HepG2 (cell line): ENCODE data around the gene HAP1. TPM values are rescaled to one million over a fixed set of nuclear protein-coding genes. Genes with fewer than 3 reads are reported as not detected.

ENCODE experiments used
- CHCHD3 ChIP-seq: sonication (generic); formaldehyde crosslinking; IDR thresholded peaks from 2 replicates; pipeline ENCODE4 v1.8.0; 2022; ENCODE audit warnings: mild to moderate bottlenecking, missing genetic modification reagents, moderate library complexity
- CSRNP1 ChIP-seq: sonication (generic); formaldehyde crosslinking; IDR thresholded peaks from 2 replicates; pipeline ENCODE4 v1.8.1; 2023; ENCODE audit warnings: mild to moderate bottlenecking, missing genetic modification reagents
- CTCF ChIP-seq: sonication (generic); formaldehyde crosslinking; IDR thresholded peaks from 2 replicates; pipeline ENCODE4 v1.5.0; 2020; ENCODE audit warnings: mild to moderate bottlenecking, missing genetic modification reagents, moderate library complexity
- E2F5 ChIP-seq: sonication (generic); formaldehyde crosslinking; conservative IDR thresholded peaks from 2 replicates; pipeline ENCODE4 v1.4.0; 2020; ENCODE audit warnings: missing genetic modification reagents
- GMEB1 ChIP-seq: sonication (generic); formaldehyde crosslinking; IDR thresholded peaks from 2 replicates; pipeline ENCODE4 v1.5.1; 2020; ENCODE audit warnings: missing genetic modification reagents, mild to moderate bottlenecking, borderline replicate concordance
- MAX ChIP-seq: IDR thresholded peaks from 2 replicates; pipeline ENCODE4 v1.6.1; 2012; ENCODE audit warnings: inconsistent platforms
- MTERF4 ChIP-seq: sonication (generic); formaldehyde crosslinking; IDR thresholded peaks from 2 replicates; pipeline ENCODE4 v1.8.0; 2023; ENCODE audit warnings: mild to moderate bottlenecking, missing genetic modification reagents
- RNF2 ChIP-seq: fragments of 450-650 bp; conservative IDR thresholded peaks from 2 replicates; pipeline ENCODE4 v1.6.1; 2016; ENCODE audit warnings: low read depth
- TEAD3 ChIP-seq: optimal IDR thresholded peaks from 2 replicates; pipeline ENCODE3; 2016; ENCODE audit warnings: borderline replicate concordance
- TEF ChIP-seq: sonication (generic); formaldehyde crosslinking; IDR thresholded peaks from 2 replicates; pipeline ENCODE4 v1.5.0; 2020; ENCODE audit warnings: missing genetic modification reagents
- ZIK1 ChIP-seq: sonication (generic); formaldehyde crosslinking; IDR thresholded peaks from 2 replicates; pipeline ENCODE4 v1.5.0; 2020; ENCODE audit warnings: mild to moderate bottlenecking, low read depth, missing genetic modification reagents, borderline replicate concordance
- ZNF44 ChIP-seq: sonication (generic); formaldehyde crosslinking; IDR thresholded peaks from 2 replicates; pipeline ENCODE4 v1.5.1; 2020; ENCODE audit warnings: mild to moderate bottlenecking, missing genetic modification reagents
- ZNF704 ChIP-seq: sonication (generic); formaldehyde crosslinking; IDR thresholded peaks from 2 replicates; pipeline ENCODE4 v1.8.1; 2023; ENCODE audit warnings: mild to moderate bottlenecking, inconsistent platforms, moderate library complexity, missing genetic modification reagents, borderline replicate concordance
- ZNF713 ChIP-seq: sonication (generic); formaldehyde crosslinking; IDR thresholded peaks from 2 replicates; pipeline ENCODE4 v1.4.0; 2020; ENCODE audit warnings: mild to moderate bottlenecking, missing genetic modification reagents
- ZNF841 ChIP-seq: sonication (generic); formaldehyde crosslinking; IDR thresholded peaks from 2 replicates; pipeline ENCODE4 v1.8.1; 2023; ENCODE audit warnings: missing genetic modification reagents, borderline replicate concordance
- ZSCAN21 ChIP-seq: sonication (generic); formaldehyde crosslinking; IDR thresholded peaks from 2 replicates; pipeline ENCODE4 v1.8.0; 2022; ENCODE audit warnings: mild to moderate bottlenecking, missing genetic modification reagents, moderate library complexity, borderline replicate concordance
- polyA plus RNA-seq, 8 experiments: library from polyadenylated mRNA; depleted of rRNA in 3 of 8; stranded (reverse) in 7 of 8; unstranded in 1 of 8; fragments of >200 nt; fragmentation: Illumina TruSeq in 4 of 8; extraction: Trizol in 4 of 8; gene quantifications; 2 replicates each; pipeline versions ENCODE4 v1.2.1 to v1.2.3, GENCODE V29; 2011 to 2016; ENCODE audit warnings: low read depth in 4 of 8, missing spikeins in 1 of 8, mixed read lengths in 1 of 8; ENCODE audit not compliant: insufficient read depth in 1 of 8
- total RNA-seq, 5 experiments: library from RNA; depleted of rRNA; stranded (reverse); fragments of >200 nt; fragmentation: Illumina TruSeq; extraction: Trizol; gene quantifications; 2 replicates each; pipeline ENCODE4 v1.2.3, GENCODE V29; 2016; ENCODE audit warnings: low read depth in 1 of 5

The HAP1 gene
- total and polyA plus RNA-seq, 2 of the 13 experiments (the other 11 are each of a cell fraction or from before 2014, with no cell fraction given), result 0.07 TPM

GRCh38 chr17:41734139-41734948 is at the start of gene HAP1 (continued):
- TF ChIP-seq TEF (CRISPR knock-in tag) (no peak), ZNF704 (CRISPR knock-in tag) (no peak), MAX (peak; percentile 47; the same call in 1 of the 2 replicates), CHCHD3 (peak; percentile 57; the same call in 1 of the 2 replicates), GMEB1 (peak; percentile 29; the same call in 1 of the 2 replicates), ZSCAN21 (CRISPR knock-in tag) (no peak), RNF2 (peak; percentile 66; the same call in 1 of the 2 replicates), ZIK1 (no peak), E2F5 (CRISPR knock-in tag) (peak; percentile 51; the same call in 1 of the 2 replicates), CSRNP1 (CRISPR knock-in tag) (peak; percentile 23; the same call in 1 of the 2 replicates), ZNF713 (no peak), TEAD3 (CRISPR knock-in tag) (no peak), ZNF44 (CRISPR knock-in tag) (0 out of 2 replicates have a peak, but pooled peaks have one; percentile 58), MTERF4 (CRISPR knock-in tag) (0 out of 2 replicates have a peak, but pooled peaks have one; percentile 73), ZNF841 (no peak), CTCF (CRISPR knock-in tag) (no peak)
